GM12878 (cell line): ENCODE data around the gene NES.

Experiments used
- BCL11A ChIP-seq: IDR thresholded peaks from 2 replicates; pipeline ENCODE4 v1.6.1; 2011; ENCODE audit warnings: low read depth, low read length
- CTCF ChIP-seq, 3 experiments: IDR thresholded peaks in 2 of 3; conservative IDR thresholded peaks in 1 of 3; 2 replicates each; pipeline ENCODE4 v1.5.1; 2011; ENCODE audit warnings: low read depth in 3 of 3, low read length in 3 of 3, mild to moderate bottlenecking in 3 of 3, control low read depth in 2 of 3, moderate library complexity in 2 of 3, inconsistent platforms in 1 of 3, mixed read lengths in 1 of 3; ENCODE audit not compliant: control insufficient read depth in 2 of 3, insufficient read depth in 1 of 3; ENCODE audit errors: extremely low read depth in 1 of 3
- EGR1 ChIP-seq, 2 experiments: IDR thresholded peaks; 1 replicate in 1 of 2; 2 replicates in 1 of 2; pipeline ENCODE4 v1.6.1; 2011 to 2012; ENCODE audit warnings: low read depth in 2 of 2, low read length in 2 of 2, borderline replicate concordance in 1 of 2, mild to moderate bottlenecking in 1 of 2, moderate library complexity in 1 of 2
- EP300 ChIP-seq, 2 experiments: fragments of 150-350 bp in 1 of 2; IDR thresholded peaks; 2 replicates each; pipeline ENCODE4 v1.6.1; 2011 to 2012; ENCODE audit warnings: low read depth in 2 of 2, low read length in 2 of 2, borderline replicate concordance in 1 of 2, improper control_type of control experiment in 1 of 2, inconsistent platforms in 1 of 2; ENCODE audit not compliant: control insufficient read depth in 1 of 2
- GABPA ChIP-seq: IDR thresholded peaks from 2 replicates; pipeline ENCODE4 v1.6.1; 2014; ENCODE audit warnings: antibody characterized with exemption, low read depth, mild to moderate bottlenecking, inconsistent platforms
- PML ChIP-seq: IDR thresholded peaks from 2 replicates; pipeline ENCODE4 v1.6.1; 2012; ENCODE audit warnings: low read length, inconsistent platforms
- POLR2A ChIP-seq: IDR thresholded peaks from 2 replicates; pipeline ENCODE4 v1.6.1; 2011; ENCODE audit warnings: low read depth, mild to moderate bottlenecking, low read length
- RAD21 ChIP-seq: IDR thresholded peaks from 2 replicates; pipeline ENCODE4 v1.6.1; 2011; ENCODE audit warnings: mild to moderate bottlenecking, low read depth, low read length, moderate library complexity; ENCODE audit not compliant: insufficient read depth
- RBBP5 ChIP-seq: fragments of 200-600 bp; sonication (generic); conservative IDR thresholded peaks from 2 replicates; pipeline ENCODE4 v1.6.1; 2016
- SRF ChIP-seq, 2 experiments: IDR thresholded peaks; 2 replicates each; pipeline ENCODE4 v1.6.1; 2011; ENCODE audit warnings: low read depth in 2 of 2, low read length in 2 of 2, mild to moderate bottlenecking in 1 of 2, moderate library complexity in 1 of 2
- TARDBP ChIP-seq: IDR thresholded peaks from 2 replicates; pipeline ENCODE4 v1.6.1; 2016; ENCODE audit warnings: borderline replicate concordance
- TCF7 ChIP-seq: IDR thresholded peaks from 2 replicates; pipeline ENCODE4 v1.6.1; 2014; ENCODE audit warnings: antibody characterized with exemption, borderline replicate concordance
- ZBTB4 ChIP-seq: fragments of 450-650 bp; formaldehyde crosslinking; IDR thresholded peaks from 2 replicates; pipeline ENCODE4 v1.4.0; 2022; ENCODE audit warnings: mild to moderate bottlenecking, moderate library complexity

GRCh38 chr1:156670359-156670758 lies 6.8 kb downstream of the NES start:
- TF ChIP-seq CTCF (IDR thresholded peaks at IDR 0.05 in 2 of 3, conservative IDR thresholded peaks at IDR 0.05 in 1 of 3; ENCODE audit: control insufficient read depth in 2 of 3, extremely low read depth in 1 of 3, insufficient read depth in 1 of 3, low read depth in 3 of 3, low read length in 3 of 3) (no peak), RBBP5 (no peak), GABPA (no peak), EP300 (IDR thresholded peaks at IDR 0.05; ENCODE audit: borderline replicate concordance in 1 of 2, control insufficient read depth in 1 of 2, low read depth in 2 of 2, low read length in 2 of 2) (no peak), EGR1 (IDR thresholded peaks at IDR 0.05; ENCODE audit: borderline replicate concordance in 1 of 2, low read depth in 2 of 2, low read length in 2 of 2) (no peak), RAD21 (no peak), PML (no peak), TCF7 (no peak), POLR2A (no peak), ZBTB4 (CRISPR knock-in tag) (no peak), BCL11A (no peak), SRF (IDR thresholded peaks at IDR 0.05; ENCODE audit: low read depth in 2 of 2, low read length in 2 of 2) (no peak), TARDBP (no peak)
